GM18868 (cell line): ENCODE results near the gene MCTS1.
"Not testable (repeated sequence)": the region's sequence is repeated elsewhere in the genome, so short reads cannot be mapped to it uniquely, and the experiment has no call there.

ENCODE experiments used
- ATAC-seq: cut with Tn5 transposase; IDR thresholded peaks from one replicate; pipeline ENCODE4 v1.9.1; 2021; ENCODE audit warnings: mild to moderate bottlenecking, moderate library complexity; ENCODE audit not compliant: unreplicated experiment

MCTS1 gene

GRCh38 chrX:120625371-120625770, 21.5 kb downstream of the MCTS1 start:
- ATAC-seq, result no peak

- ATAC-seq, result peak; percentile 95
Observed at GRCh38 chrX:120629667-120630537, 26.0 kb downstream of the MCTS1 start, which contains the start of gene C1GALT1C1. TSS of gene C1GALT1C1 (minus strand) at chrX:120630054. CDS start at chrX:120627166, 2,888 bp downstream.

GRCh38 chrX:120638619-120639018, 34.7 kb downstream of the MCTS1 start:
- no peak for ATAC-seq

GRCh38 chrX:120642871-120643270, 39.0 kb downstream of the MCTS1 start:
- ATAC-seq, result no peak

GRCh38 chrX:120647127-120647526, 43.2 kb downstream of the MCTS1 start:
- no peak for ATAC-seq

GRCh38 chrX:120652256-120652655, 48.4 kb downstream of the MCTS1 start:
- ATAC-seq, result not testable (repeated sequence)

- no peak for ATAC-seq
Observed at GRCh38 chrX:120653000-120653399, 49.1 kb downstream of the MCTS1 start.

- no peak for ATAC-seq
Observed at GRCh38 chrX:120660637-120661036, 56.7 kb downstream of the MCTS1 start.
